Measurements from ENCODE around the gene ZNF775. TPM values are rescaled to one million over a fixed set of nuclear protein-coding genes. Genes with fewer than 3 reads are reported as not detected.

Gene ZNF775
- total and polyA plus RNA-seq, 2 of the 13 experiments (the other 11 are each of a cell fraction or from before 2014, with no cell fraction given), result 3.1 to 3.2 TPM

GRCh38 chr7:150415161-150416153 is 36.3 kb downstream of the ZNF775 start (continued):
- TF ChIP-seq MZF1 (CRISPR knock-in tag; IDR thresholded peaks at IDR 0.05; ENCODE audit: borderline replicate concordance) (no peak), POLR2AphosphoS5 (IDR thresholded peaks at IDR 0.05; ENCODE audit: low read depth, low read length) (no peak), MLLT10 (CRISPR knock-in tag; IDR thresholded peaks at IDR 0.05) (no peak), SATB2 (CRISPR knock-in tag; IDR thresholded peaks at IDR 0.05) (no peak), ZFP1 (CRISPR knock-in tag; IDR thresholded peaks at IDR 0.05) (0 out of 2 replicates have a peak, but pooled peaks have one; percentile 40), ATM (IDR thresholded peaks at IDR 0.05; ENCODE audit: borderline replicate concordance) (no peak), PAWR (CRISPR knock-in tag; IDR thresholded peaks at IDR 0.05; ENCODE audit: borderline replicate concordance) (no peak), MED8 (CRISPR knock-in tag; IDR thresholded peaks at IDR 0.05; ENCODE audit: insufficient replicate concordance) (no peak), ZBTB3 (CRISPR knock-in tag; IDR thresholded peaks at IDR 0.05; ENCODE audit: borderline replicate concordance, low read depth) (no peak), MYPOP (CRISPR knock-in tag; IDR thresholded peaks at IDR 0.05) (peak; percentile 66; the same call in 1 of the 2 replicates)
- TF ChIP-seq, protein P1, sequence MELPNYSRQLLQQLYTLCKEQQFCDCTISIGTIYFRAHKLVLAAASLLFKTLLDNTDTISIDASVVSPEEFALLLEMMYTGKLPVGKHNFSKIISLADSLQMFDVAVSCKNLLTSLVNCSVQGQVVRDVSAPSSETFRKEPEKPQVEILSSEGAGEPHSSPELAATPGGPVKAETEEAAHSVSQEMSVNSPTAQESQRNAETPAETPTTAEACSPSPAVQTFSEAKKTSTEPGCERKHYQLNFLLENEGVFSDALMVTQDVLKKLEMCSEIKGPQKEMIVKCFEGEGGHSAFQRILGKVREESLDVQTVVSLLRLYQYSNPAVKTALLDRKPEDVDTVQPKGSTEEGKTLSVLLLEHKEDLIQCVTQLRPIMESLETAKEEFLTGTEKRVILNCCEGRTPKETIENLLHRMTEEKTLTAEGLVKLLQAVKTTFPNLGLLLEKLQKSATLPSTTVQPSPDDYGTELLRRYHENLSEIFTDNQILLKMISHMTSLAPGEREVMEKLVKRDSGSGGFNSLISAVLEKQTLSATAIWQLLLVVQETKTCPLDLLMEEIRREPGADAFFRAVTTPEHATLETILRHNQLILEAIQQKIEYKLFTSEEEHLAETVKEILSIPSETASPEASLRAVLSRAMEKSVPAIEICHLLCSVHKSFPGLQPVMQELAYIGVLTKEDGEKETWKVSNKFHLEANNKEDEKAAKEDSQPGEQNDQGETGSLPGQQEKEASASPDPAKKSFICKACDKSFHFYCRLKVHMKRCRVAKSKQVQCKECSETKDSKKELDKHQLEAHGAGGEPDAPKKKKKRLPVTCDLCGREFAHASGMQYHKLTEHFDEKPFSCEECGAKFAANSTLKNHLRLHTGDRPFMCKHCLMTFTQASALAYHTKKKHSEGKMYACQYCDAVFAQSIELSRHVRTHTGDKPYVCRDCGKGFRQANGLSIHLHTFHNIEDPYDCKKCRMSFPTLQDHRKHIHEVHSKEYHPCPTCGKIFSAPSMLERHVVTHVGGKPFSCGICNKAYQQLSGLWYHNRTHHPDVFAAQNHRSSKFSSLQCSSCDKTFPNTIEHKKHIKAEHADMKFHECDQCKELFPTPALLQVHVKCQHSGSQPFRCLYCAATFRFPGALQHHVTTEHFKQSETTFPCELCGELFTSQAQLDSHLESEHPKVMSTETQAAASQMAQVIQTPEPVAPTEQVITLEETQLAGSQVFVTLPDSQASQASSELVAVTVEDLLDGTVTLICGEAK (IDR thresholded peaks at IDR 0.05), result no peak
- TF ChIP-seq, protein P1 (CRISPR knock-in tag; IDR thresholded peaks at IDR 0.05), result no peak
- TF ChIP-seq, protein P2, sequence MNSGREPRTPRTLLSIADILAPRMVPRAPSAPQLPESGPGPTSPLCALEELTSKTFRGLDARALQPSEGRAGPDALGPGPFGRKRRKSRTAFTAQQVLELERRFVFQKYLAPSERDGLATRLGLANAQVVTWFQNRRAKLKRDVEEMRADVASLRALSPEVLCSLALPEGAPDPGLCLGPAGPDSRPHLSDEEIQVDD (CRISPR knock-in tag; IDR thresholded peaks at IDR 0.05; ENCODE audit: borderline replicate concordance), result no peak
- TF ChIP-seq, protein P3, sequence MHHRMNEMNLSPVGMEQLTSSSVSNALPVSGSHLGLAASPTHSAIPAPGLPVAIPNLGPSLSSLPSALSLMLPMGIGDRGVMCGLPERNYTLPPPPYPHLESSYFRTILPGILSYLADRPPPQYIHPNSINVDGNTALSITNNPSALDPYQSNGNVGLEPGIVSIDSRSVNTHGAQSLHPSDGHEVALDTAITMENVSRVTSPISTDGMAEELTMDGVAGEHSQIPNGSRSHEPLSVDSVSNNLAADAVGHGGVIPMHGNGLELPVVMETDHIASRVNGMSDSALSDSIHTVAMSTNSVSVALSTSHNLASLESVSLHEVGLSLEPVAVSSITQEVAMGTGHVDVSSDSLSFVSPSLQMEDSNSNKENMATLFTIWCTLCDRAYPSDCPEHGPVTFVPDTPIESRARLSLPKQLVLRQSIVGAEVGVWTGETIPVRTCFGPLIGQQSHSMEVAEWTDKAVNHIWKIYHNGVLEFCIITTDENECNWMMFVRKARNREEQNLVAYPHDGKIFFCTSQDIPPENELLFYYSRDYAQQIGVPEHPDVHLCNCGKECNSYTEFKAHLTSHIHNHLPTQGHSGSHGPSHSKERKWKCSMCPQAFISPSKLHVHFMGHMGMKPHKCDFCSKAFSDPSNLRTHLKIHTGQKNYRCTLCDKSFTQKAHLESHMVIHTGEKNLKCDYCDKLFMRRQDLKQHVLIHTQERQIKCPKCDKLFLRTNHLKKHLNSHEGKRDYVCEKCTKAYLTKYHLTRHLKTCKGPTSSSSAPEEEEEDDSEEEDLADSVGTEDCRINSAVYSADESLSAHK (CRISPR knock-in tag; IDR thresholded peaks at IDR 0.05; ENCODE audit: borderline replicate concordance), result no peak
